ENCODE measurements around the gene CYP2W1. TPM values are rescaled to one million over a fixed set of nuclear protein-coding genes. Genes with fewer than 3 reads are reported as not detected.
A peak's percentile ranks its signal among the peaks of the same experiment; 100 is the strongest.

CYP2W1 gene
- total RNA-seq, 4 donors from 2014 or later = 5.7 to 18.6 (median 12.1) TPM

DNA sequence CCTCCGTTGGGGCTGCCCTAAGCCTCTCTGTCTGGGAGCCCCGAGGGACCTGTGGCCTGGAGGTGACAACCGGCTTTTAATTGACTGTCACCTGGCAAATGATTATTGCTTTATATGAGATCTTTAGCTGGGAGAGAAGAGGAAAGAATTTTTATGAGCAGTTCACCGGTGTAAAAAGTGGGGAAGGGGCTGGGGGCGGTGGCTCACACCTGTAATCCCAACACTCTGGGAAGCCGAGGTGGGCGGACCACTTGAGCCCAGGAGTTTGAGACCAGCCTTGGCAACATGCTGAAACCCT is 5.0 kb upstream of the CYP2W1 start:
- WGBS, 2 donors = 43 to 45% methylated on average over 7 of the region's 7 CpGs

DNA sequence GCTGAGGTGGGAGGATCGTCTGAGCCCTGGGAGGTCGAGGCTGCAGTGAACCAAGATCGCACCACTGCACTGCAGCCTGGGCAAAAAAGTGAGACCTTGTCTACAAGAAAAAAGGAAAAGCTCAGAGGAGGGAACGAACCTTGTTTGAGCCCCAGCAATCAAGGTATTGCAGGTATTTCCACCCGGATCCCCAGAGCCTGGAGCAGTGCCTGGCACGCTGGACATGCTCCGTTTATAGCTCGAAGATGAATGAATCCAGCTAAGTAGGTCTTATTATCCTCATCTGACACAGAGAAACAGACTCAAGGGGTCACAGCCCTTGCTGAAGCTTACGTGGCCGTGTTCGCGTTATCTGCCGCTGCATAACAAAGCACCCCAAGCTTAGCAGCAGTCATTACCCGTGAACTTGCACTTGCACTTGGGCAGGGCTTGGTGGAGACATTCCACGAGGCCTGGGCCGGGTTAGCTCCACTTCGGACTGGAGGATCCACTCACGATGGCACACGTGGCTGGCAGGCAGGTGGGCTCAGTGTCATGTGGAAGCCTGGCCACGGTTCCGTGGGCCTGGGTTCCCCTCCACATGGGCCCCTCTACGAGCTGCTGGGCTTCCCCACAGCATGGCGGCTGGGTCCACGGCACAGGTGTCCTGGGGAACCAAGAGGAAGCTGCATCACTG is 4.4 kb upstream of the CYP2W1 start:
- H3K4me1 ChIP-seq = peaks cover 0 to 39% (median 28%) of the 10 kb centered on the region in 4 donors
- peak overlapping the region; percentile 68 to 97 (median 92) for H3K27ac ChIP-seq
- H3K36me3 ChIP-seq = no peaks in the 10 kb centered on the region
- H3K9me3 ChIP-seq = no peaks in the 10 kb centered on the region
- DNase-seq (ENCODE audit: low spot score in 2 of 2) = no peak
- WGBS, 2 donors = 70 to 74% methylated on average over 18 to 22 of the region's 24 CpGs
- H3K4me3 ChIP-seq = no peak overlapping the region
- H3K27me3 ChIP-seq = peaks cover 0 to 16% of the 10 kb centered on the region in 2 donors
- TF ChIP-seq POLR2A (IDR thresholded peaks at IDR 0.05) = no peak
- TF ChIP-seq, protein P1, sequence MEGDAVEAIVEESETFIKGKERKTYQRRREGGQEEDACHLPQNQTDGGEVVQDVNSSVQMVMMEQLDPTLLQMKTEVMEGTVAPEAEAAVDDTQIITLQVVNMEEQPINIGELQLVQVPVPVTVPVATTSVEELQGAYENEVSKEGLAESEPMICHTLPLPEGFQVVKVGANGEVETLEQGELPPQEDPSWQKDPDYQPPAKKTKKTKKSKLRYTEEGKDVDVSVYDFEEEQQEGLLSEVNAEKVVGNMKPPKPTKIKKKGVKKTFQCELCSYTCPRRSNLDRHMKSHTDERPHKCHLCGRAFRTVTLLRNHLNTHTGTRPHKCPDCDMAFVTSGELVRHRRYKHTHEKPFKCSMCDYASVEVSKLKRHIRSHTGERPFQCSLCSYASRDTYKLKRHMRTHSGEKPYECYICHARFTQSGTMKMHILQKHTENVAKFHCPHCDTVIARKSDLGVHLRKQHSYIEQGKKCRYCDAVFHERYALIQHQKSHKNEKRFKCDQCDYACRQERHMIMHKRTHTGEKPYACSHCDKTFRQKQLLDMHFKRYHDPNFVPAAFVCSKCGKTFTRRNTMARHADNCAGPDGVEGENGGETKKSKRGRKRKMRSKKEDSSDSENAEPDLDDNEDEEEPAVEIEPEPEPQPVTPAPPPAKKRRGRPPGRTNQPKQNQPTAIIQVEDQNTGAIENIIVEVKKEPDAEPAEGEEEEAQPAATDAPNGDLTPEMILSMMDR (IDR thresholded peaks at IDR 0.05) = no peak
- TF ChIP-seq EP300 (IDR thresholded peaks at IDR 0.05) = no peak

More for the DNA sequence above, 5.0 kb upstream of the CYP2W1 start:
- Histone ChIP-seq H3K9me3 (no peaks in the 10 kb centered on the region), H3K4me3 (no peak overlapping the region), H3K36me3 (peaks cover 0 to 2% (median 0%) of the 10 kb centered on the region in 3 donors), H3K27ac (peak overlapping the region; percentile 68 to 97 (median 92)), H3K4me1 (peaks cover 0 to 40% (median 33%) of the 10 kb centered on the region in 4 donors), H3K27me3 (peaks cover 0 to 10% of the 10 kb centered on the region in 2 donors)
- no peak for DNase-seq (ENCODE audit: low spot score in 2 of 2)
- TF ChIP-seq EP300 (IDR thresholded peaks at IDR 0.05) (no peak), POLR2A (IDR thresholded peaks at IDR 0.05) (no peak)
- TF ChIP-seq, protein P1 (IDR thresholded peaks at IDR 0.05) = no peak

DNA sequence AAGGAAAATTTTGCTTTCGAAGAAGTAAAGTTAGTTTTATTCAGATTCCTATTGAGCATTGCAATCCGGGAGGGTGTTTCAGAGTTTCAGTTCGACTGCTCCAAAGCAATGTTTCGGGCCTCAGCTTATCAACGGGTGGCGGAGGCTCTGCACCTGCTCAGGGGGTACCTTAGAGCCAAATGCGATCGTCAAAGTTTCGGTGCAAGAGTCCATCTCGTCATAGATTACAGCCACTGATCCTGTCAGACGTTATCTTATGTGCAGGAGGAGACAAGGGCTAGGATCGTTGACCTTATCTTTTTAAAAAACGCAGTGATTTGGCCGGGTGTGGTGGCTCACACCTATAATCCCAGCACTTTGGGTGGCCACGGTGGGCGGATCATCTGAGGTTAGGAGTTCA is 3.8 kb upstream of the CYP2W1 start:
- TF ChIP-seq, protein P1 (IDR thresholded peaks at IDR 0.05) = no peak
- WGBS, 2 donors = 90 to 94% methylated on average over 16 of the region's 16 CpGs
- peaks cover 0 to 33% (median 22%) of the 10 kb centered on the region in 4 donors for H3K4me1 ChIP-seq
- no peak overlapping the region for H3K4me3 ChIP-seq
- H3K27ac ChIP-seq = peak overlapping the region in 2 of 4 donors; percentile 88 to 97
- DNase-seq (ENCODE audit: low spot score in 2 of 2) = no peak
- H3K27me3 ChIP-seq = peaks cover 0 to 20% of the 10 kb centered on the region in 2 donors
- no peaks in the 10 kb centered on the region for H3K36me3 ChIP-seq
- no peaks in the 10 kb centered on the region for H3K9me3 ChIP-seq

DNA sequence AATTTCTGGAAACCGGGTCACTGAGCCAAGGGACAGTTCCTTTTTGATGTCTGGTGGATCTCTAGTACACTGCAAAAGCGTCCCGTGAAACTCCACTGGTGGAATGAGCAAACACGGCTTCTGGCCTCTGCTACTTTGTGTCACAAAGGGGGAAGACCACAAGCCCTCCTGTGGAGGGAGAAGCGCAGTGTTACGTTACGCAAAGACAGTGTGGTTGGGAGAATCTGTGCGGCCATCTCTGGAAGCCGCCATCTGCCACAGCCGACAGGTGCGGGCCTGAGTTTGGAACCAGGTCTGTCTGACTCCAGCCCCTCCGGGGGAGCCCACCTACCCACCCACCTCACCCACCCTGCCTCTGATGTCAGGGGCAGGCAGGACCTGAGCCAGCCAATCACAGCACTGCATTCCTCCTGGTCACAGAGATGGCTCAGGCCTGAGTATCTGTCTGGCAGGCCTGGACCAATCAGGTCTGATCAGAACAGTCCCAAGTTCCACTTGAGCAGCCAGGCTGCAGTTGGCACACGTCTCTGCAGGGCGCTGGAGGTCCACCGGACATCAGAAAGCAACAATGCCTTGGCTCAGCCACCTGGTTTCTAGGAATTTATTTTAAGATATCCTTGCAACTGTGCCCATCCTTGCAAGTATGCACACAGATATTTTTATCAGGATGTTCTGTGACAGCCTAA is 3.0 kb upstream of the CYP2W1 start:
- TF ChIP-seq EP300 (IDR thresholded peaks at IDR 0.05) = no peak
- TF ChIP-seq, protein P1 (IDR thresholded peaks at IDR 0.05) = no peak
- TF ChIP-seq POLR2A (IDR thresholded peaks at IDR 0.05) = no peak
- Histone ChIP-seq H3K36me3 (no peaks in the 10 kb centered on the region), H3K4me3 (no peak overlapping the region), H3K9me3 (no peaks in the 10 kb centered on the region), H3K27me3 (peaks cover 0 to 29% of the 10 kb centered on the region in 2 donors), H3K4me1 (peaks cover 0 to 27% (median 20%) of the 10 kb centered on the region in 4 donors), H3K27ac (no peak overlapping the region)
- 73 to 78% methylated on average over 11 to 15 of the region's 15 CpGs for WGBS, 2 donors
- no peak for DNase-seq (ENCODE audit: low spot score in 2 of 2)
